HL-60 (cell line): ENCODE data around the gene IP6K1. TPM values are rescaled to one million over a fixed set of nuclear protein-coding genes. Genes with fewer than 3 reads are reported as not detected.

ENCODE experiments used
- DNase-seq, 2 experiments: peaks; one replicate each; pipeline ENCODE4 v3.0.0-alpha.2; 2010 to 2020; ENCODE audit warnings: low read depth in 1 of 2, low spot score in 1 of 2
- H3K27ac ChIP-seq: fragments of 250-450 bp; sonication (Bioruptor Pico); replicated peaks from 2 replicates; pipeline ENCODE4 v1.5.1; 2020; ENCODE audit warnings: mild to moderate bottlenecking, moderate library complexity
- H3K27me3 ChIP-seq: fragments of 250-450 bp; sonication (Bioruptor Pico); 2 replicates; pipeline ENCODE4 v1.5.1; 2021; ENCODE audit warnings: mild to moderate bottlenecking, moderate library complexity; ENCODE audit not compliant: insufficient read depth, poor library complexity, severe bottlenecking
- H3K4me3 ChIP-seq: replicated peaks from 2 replicates; pipeline ENCODE4 v1.5.1; 2011; ENCODE audit warnings: mild to moderate bottlenecking, control low read depth, low read length; ENCODE audit not compliant: insufficient read depth
- CTCF ChIP-seq: IDR thresholded peaks from one replicate; pipeline ENCODE4 v1.5.1; 2011; ENCODE audit warnings: low read length, control low read depth, inconsistent platforms; ENCODE audit not compliant: insufficient read depth
- GABPA ChIP-seq: IDR thresholded peaks from 2 replicates; pipeline ENCODE4 v1.6.1; 2012; ENCODE audit warnings: low read depth
- POLR2AphosphoS5 ChIP-seq: IDR thresholded peaks from 2 replicates; pipeline ENCODE4 v1.6.1; 2012; ENCODE audit warnings: low read depth
- REST ChIP-seq: IDR thresholded peaks from 2 replicates; pipeline ENCODE4 v1.6.1; 2012; ENCODE audit warnings: low read depth; ENCODE audit not compliant: insufficient replicate concordance
- SPI1 ChIP-seq: IDR thresholded peaks from 2 replicates; pipeline ENCODE4 v1.6.1; 2012; ENCODE audit warnings: low read depth, mild to moderate bottlenecking, borderline replicate concordance
- microRNA-seq: library from miRNA; unstranded; fragments of <30 nt; microRNA quantifications from one replicate; pipeline ENCODE4, GENCODE V29; 2018

The IP6K1 gene

GRCh38 chr3:49680493-49681231 is 105.7 kb downstream of the IP6K1 start:
- DNase-seq, result no peak
- Histone ChIP-seq H3K27me3 (no peaks in the 10 kb centered on the region), H3K4me3 (no peak overlapping the region), H3K27ac (no peak overlapping the region)
- TF ChIP-seq GABPA (no peak), POLR2AphosphoS5 (0 out of 2 replicates have a peak, but pooled peaks have one; percentile 1)

- no peak for DNase-seq
- H3K4me3 ChIP-seq, result no peak overlapping the region
- H3K27me3 ChIP-seq, result no peaks in the 10 kb centered on the region
- TF ChIP-seq SPI1 (no peak), REST (no peak)
- H3K27ac ChIP-seq, result no peak overlapping the region
These were observed 110.4 kb downstream of the IP6K1 start for GRCh38 chr3:49675912-49676311.

GRCh38 chr3:49674497-49674983 is 111.8 kb downstream of the IP6K1 start:
- Histone ChIP-seq H3K27me3 (no peaks in the 10 kb centered on the region), H3K27ac (peak overlapping the region; percentile 98), H3K4me3 (peak overlapping the region; percentile 89)
- no peak for DNase-seq
- 0 out of 2 replicates have a peak, but pooled peaks have one; percentile 2 for TF ChIP-seq POLR2AphosphoS5
- TF ChIP-seq CTCF, result no peak
- no peak for TF ChIP-seq GABPA
- peak; percentile 32; the same call in 1 of the 2 replicates for TF ChIP-seq SPI1
- no peak for TF ChIP-seq REST

Small RNA genes within 50 kb of the gene (microRNA-seq; reads per million reads assigned to microRNA genes)
- not detected for gene MIR5193
